Stimulated activated CD8-positive, alpha-beta memory T cell treated with anti-CD3 and anti-CD28 coated beads, Interleukin-4, amount 100 ng/mL, for 48 hours (primary cell): ENCODE data around the gene BCL2L11.

Experiments
- DNase-seq: peaks from one replicate; pipeline ENCODE4 v3.0.0-alpha.2; 2020

BCL2L11 gene

GRCh38 chr2:111171337-111171930, 50.7 kb downstream of the BCL2L11 start:
- no peak for DNase-seq

DNA sequence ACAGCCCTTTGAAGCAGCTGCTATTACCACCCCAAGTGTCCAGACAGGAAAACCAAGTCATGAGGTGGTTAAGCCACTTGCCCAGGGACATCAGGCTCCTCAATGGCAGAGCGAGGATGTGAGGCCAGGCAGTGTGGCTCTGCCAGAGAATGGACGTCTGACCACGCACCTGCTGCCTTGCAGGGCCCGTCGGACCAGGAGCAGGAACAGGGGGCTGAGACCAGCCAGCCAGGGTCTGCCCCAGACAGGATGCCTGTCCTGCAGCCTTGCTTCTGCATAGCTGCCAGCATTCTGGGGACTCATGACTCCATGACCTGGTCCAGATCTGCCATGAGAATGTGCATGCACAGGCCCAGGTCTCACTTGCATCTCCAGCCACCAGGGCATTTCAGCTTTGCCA, 52.0 kb downstream of the BCL2L11 start:
- DNase-seq, result no peak

- no peak for DNase-seq
These were observed 52.6 kb downstream of the BCL2L11 start for GRCh38 chr2:111173338-111173737.

DNA sequence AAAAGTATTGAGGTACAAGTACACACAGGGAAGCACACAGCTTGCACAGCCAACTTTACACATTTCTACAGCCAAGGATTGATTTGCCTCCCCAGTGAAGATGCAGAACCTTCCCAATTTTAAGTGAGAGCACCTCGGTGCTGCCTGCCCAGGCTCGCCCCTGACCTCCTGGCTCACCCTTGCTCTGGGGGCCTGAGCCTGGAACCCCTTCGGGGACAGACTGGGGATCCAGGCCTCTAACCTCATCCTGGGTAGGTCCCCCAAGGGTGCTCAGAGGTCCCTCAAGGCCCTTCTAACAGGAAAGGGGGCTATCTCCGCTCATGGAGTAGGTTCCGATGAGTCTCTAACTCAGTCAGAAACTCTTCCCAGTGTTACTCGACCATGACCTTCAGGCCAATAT, 53.1 kb downstream of the BCL2L11 start:
- DNase-seq, result no peak

GRCh38 chr2:111175615-111176014, 54.9 kb downstream of the BCL2L11 start:
- DNase-seq, result no peak

- no peak for DNase-seq
These were observed 55.7 kb downstream of the BCL2L11 start for GRCh38 chr2:111176388-111176787.

GRCh38 chr2:111176867-111177266, 56.2 kb downstream of the BCL2L11 start:
- DNase-seq, result no peak

GRCh38 chr2:111178296-111178695, 57.6 kb downstream of the BCL2L11 start:
- DNase-seq, result no peak

- DNase-seq, result no peak
These were observed 58.2 kb downstream of the BCL2L11 start for GRCh38 chr2:111178730-111179405.

GRCh38 chr2:111182121-111182520, 61.4 kb downstream of the BCL2L11 start:
- no peak for DNase-seq

GRCh38 chr2:111182740-111183139, 62.0 kb downstream of the BCL2L11 start:
- DNase-seq, result no peak

- DNase-seq, result no peak
These were observed 64.1 kb downstream of the BCL2L11 start for GRCh38 chr2:111184725-111185310.

DNA sequence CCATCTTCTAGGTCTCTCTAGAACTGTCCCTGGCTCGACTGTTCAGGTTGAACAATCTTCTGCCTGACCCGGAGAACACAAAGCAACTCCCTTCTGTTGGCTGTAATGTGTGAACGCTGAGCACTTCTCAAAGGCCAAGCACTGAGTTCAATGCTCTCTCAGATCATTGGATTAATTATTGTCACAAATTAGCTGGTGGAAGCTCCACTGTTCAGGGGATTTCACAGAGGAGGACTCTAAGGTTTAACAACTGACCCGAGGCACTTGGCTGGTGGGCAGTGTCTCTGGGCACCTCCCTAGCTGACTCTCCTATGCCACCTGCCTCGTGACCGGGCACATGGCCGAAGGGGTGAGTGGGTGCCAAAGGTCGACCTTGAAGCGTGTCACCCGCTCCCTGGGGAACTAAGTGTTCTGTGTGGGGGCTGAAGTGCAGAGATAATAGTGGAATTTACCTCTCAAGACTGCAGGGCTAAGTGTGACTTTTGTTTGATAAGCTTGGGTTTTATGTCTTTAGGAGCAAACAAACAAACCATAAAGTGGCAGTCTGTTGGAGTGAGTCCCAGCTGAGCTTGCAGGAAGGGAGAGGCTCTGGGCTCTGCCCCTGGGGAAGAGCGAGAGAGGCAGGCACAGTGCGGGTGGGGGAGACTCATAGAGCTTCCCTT, 64.8 kb downstream of the BCL2L11 start:
- no peak for DNase-seq

DNA sequence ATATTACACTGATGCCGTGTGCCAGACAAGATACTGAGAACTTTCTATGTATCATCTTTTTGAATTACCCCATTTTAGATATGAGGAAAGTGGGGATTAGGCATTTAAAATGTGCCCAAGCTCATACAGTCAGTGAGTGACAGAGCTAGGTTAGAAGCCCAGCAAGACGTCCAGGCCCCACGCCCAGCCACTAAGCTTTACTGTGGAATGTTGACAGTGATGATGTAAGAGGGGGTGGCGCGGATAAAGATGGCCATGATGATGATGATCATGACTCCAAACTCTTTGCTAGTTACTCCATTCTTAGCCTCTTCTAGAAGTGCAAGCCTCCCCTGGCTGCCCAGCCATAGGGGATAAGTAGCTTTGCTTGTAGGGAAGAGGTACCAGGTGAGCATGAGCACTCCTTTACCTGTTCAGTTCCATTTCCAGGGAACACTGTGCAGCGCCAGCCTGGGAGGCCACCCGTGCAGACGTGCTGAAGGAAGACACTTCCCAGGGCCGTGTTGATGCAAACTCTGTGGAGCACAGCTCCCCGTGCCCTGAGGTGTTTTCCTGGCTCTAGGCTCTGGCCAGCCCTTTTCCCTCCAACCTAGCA, 65.5 kb downstream of the BCL2L11 start:
- no peak for DNase-seq

- DNase-seq, result no peak
These were observed 66.2 kb downstream of the BCL2L11 start for GRCh38 chr2:111186933-111187332.

DNA sequence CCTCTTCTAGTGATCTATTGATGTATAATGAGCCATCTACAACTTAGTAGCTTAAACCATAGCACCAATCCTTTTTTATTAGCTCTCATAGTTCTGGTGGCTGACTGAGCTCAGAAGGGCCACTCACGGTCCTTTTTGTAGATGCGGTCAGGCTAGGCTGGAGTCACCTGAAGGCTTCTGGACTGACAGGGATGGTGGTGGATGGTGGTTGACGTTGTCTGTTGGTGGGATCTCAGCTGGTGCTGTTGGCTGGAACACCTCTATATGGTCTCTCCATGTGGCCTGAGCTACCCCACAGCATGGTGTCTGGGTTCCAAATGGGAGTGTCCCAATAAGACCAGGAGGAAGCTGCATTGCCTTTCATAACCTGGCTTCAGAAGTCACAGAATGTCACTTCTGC, 68.0 kb downstream of the BCL2L11 start:
- DNase-seq, result no peak

DNA sequence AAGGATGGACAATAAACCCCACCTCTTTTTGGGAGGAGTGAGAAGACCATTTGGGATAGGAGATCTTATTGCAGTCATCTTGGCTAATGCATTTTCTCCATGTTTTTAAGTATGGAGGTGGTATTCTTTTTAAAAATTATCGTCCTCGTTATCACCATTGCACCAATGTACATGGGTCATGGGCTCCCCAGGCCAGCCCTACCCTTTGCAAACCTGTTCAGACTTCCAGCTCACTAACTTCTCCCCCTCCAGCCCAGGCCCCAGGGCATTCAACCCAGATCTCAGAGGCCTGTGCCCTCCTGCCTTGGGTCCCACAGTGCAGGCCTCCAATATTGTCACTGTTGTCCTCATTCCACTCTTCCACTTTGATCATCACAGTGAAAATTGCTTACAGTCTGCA, 68.4 kb downstream of the BCL2L11 start:
- DNase-seq, result no peak

DNA sequence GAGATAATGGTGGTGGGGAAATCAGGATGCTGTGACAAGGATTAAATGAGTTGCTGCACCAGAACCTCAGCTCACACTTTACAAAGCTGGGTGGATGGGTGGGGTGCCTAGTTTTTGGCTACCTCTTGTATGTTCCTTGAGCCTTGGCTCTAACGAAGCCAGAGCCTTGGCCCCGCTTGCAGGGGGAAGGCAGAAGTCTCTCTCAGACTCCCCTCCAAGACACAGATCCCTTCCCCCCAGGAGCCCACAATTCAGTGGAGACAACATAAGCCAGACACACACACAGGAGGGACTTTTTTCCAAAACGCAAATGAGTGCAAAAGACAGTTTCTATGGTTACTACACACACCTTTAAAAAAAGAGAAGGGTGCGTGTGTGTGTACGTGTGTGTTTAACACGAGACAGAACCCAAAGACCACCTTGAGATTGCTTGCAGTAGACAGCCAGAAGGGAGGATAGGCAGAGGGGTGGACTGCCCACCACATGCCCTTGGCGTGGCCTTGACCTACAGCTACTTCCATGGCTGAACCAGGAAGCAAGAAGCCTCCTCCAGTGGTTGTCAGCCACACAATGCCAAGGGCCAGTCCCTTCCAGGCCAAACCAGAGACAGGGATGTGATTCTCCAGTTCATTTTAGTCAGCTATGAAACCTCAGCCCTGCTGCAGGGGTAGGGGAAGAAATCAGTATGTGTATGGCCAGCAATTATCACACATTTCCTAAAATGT, 70.3 kb downstream of the BCL2L11 start:
- no peak for DNase-seq

- DNase-seq, result no peak
These were observed 71.2 kb downstream of the BCL2L11 start for GRCh38 chr2:111191877-111192276.

GRCh38 chr2:111192776-111193368, 72.2 kb downstream of the BCL2L11 start:
- DNase-seq, result no peak

DNA sequence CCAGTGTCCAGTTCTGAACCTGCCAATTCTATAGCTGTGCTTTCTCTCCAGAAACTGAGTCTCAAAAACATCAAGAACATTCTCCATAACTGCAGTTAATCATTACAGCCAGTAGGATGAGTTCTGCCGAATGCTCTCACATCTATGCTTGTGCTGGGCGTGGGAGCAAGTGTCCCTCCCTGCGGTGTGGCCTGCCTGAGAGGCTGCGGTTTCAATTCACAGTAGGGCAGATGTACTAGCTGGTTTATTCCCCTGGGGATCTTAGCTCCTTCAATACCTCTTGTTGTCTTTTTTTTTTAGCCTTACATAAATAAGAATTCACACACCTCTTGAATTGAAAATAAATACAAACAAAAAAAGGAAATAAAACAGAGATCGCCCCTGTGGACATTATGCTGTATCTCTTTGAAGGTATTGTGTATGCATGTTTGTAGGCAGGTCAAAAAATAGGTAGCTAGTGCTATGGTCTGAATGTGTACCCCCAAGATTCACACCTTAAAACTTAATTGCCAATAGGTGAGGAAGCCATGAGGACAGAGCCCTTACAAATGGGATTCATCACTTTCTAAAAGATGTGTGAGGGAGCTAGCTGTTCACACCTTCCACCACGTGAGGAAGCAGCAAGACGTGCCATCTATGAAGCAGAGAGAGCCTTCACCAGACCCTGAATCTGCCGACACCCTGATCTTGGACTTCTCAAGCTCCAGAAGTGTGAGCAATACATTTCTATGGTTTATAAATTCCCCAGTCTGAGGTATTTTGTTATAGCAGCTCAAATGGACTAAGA, 74.3 kb downstream of the BCL2L11 start:
- no peak for DNase-seq

DNA sequence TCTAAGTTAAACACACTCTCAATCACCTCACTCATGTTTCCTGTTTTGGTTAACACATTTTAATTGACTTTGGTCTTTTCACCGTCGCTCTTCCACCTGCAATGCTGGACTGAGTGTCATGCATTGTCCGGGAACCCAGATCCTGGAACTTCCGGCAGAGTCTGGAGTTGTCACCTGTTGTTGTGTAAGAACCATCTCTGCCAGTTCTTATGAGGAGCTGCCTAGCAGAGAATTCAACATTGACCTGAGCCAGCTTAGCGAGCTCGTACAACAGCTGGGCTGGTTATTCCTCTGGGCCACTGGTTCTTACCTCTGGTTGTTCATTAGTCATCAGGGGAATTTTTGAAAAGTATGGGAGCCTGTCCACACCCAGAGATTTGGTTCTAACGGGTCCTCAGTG, 75.7 kb downstream of the BCL2L11 start:
- peak; percentile 22 for DNase-seq
